ENCODE results near the gene ACO1.

Gene ACO1

GRCh38 chr9:32419921-32420320 lies 35.5 kb downstream of the ACO1 start:
- DNase-seq (ENCODE audit: low read depth in 2 of 2): no peak

- DNase-seq (ENCODE audit: low read depth in 2 of 2): no peak
These were observed 37.9 kb downstream of the ACO1 start for GRCh38 chr9:32422237-32422806.

GRCh38 chr9:32423371-32423770 lies 38.9 kb downstream of the ACO1 start:
- DNase-seq (ENCODE audit: low read depth in 2 of 2): no peak

GRCh38 chr9:32424616-32425015 lies 40.2 kb downstream of the ACO1 start:
- no peak for DNase-seq (ENCODE audit: low read depth in 2 of 2)

GRCh38 chr9:32426278-32426939 lies 42.0 kb downstream of the ACO1 start:
- DNase-seq (ENCODE audit: low read depth in 2 of 2): no peak

- no peak for DNase-seq (ENCODE audit: low read depth in 2 of 2)
These were observed 42.8 kb downstream of the ACO1 start for GRCh38 chr9:32427111-32427873.

- DNase-seq (ENCODE audit: low read depth in 2 of 2): no peak
These were observed 46.3 kb downstream of the ACO1 start for GRCh38 chr9:32430720-32431119.

GRCh38 chr9:32431196-32431595 lies 46.8 kb downstream of the ACO1 start:
- DNase-seq (ENCODE audit: low read depth in 2 of 2): no peak

GRCh38 chr9:32431940-32432555 lies 47.6 kb downstream of the ACO1 start:
- DNase-seq (ENCODE audit: low read depth in 2 of 2): peak; percentile 2 to 11

- no peak for DNase-seq (ENCODE audit: low read depth in 2 of 2)
These were observed 50.4 kb downstream of the ACO1 start for GRCh38 chr9:32434892-32435291.

GRCh38 chr9:32441678-32442077 lies 57.2 kb downstream of the ACO1 start:
- no peak for DNase-seq (ENCODE audit: low read depth in 2 of 2)

- DNase-seq (ENCODE audit: low read depth in 2 of 2): no peak
These were observed 58.0 kb downstream of the ACO1 start for GRCh38 chr9:32442433-32442832.

GRCh38 chr9:32449969-32450368 lies 65.5 kb downstream of the ACO1 start:
- DNase-seq (ENCODE audit: low read depth in 2 of 2): no peak

- DNase-seq (ENCODE audit: low read depth in 2 of 2): no peak
These were observed 69.8 kb downstream of the ACO1 start for GRCh38 chr9:32454280-32454679.

GRCh38 chr9:32455738-32456137 lies 71.3 kb downstream of the ACO1 start:
- no peak for DNase-seq (ENCODE audit: low read depth in 2 of 2)

GRCh38 chr9:32456564-32456963 lies 72.1 kb downstream of the ACO1 start:
- no peak for DNase-seq (ENCODE audit: low read depth in 2 of 2)

- DNase-seq (ENCODE audit: low read depth in 2 of 2): no peak
These were observed 79.3 kb downstream of the ACO1 start for GRCh38 chr9:32463500-32464293.

- no peak for DNase-seq (ENCODE audit: low read depth in 2 of 2)
These were observed 84.3 kb downstream of the ACO1 start for GRCh38 chr9:32468740-32469139.

- no peak for DNase-seq (ENCODE audit: low read depth in 2 of 2)
These were observed 87.9 kb downstream of the ACO1 start for GRCh38 chr9:32472344-32472743.

- no peak for DNase-seq (ENCODE audit: low read depth in 2 of 2)
These were observed 98.9 kb downstream of the ACO1 start for GRCh38 chr9:32483343-32483742.

GRCh38 chr9:32486839-32487562 lies 102.6 kb downstream of the ACO1 start:
- no peak for DNase-seq (ENCODE audit: low read depth in 2 of 2)
